Karpas-422 (cell line): Measurements from ENCODE around the gene RAB5IF. TPM values are rescaled to one million over a fixed set of nuclear protein-coding genes. Genes with fewer than 3 reads are reported as not detected.

Experiments used
- DNase-seq: peaks from one replicate; pipeline ENCODE4 v3.0.0-alpha.2; 2015
- H2AFZ ChIP-seq: fragments of 200-600 bp; sonication (generic); 2 replicates; pipeline ENCODE4 v1.6.1; 2014; ENCODE audit warnings: antibody characterized with exemption, low read length, mixed read lengths
- H3K27ac ChIP-seq: fragments of 200-600 bp; sonication (generic); 2 replicates; pipeline ENCODE4 v1.5.1; 2014; ENCODE audit warnings: mild to moderate bottlenecking, low read length, moderate library complexity
- H3K27me3 ChIP-seq: fragments of 200-600 bp; sonication (generic); 2 replicates; pipeline ENCODE4 v1.6.1; 2014; ENCODE audit warnings: low read length, mixed read lengths
- H3K36me3 ChIP-seq: fragments of 200-600 bp; sonication (generic); 2 replicates; pipeline ENCODE4 v1.6.1; 2014; ENCODE audit warnings: low read length, mixed read lengths; ENCODE audit not compliant: insufficient read depth
- H3K4me1 ChIP-seq: fragments of 200-600 bp; sonication (generic); 2 replicates; pipeline ENCODE4 v1.6.1; 2014; ENCODE audit warnings: mild to moderate bottlenecking, low read length, mixed read lengths
- H3K4me2 ChIP-seq: fragments of 200-600 bp; sonication (generic); 2 replicates; pipeline ENCODE4 v1.6.1; 2014; ENCODE audit warnings: low read length, low read depth, mild to moderate bottlenecking; ENCODE audit not compliant: poor library complexity, severe bottlenecking
- H3K4me3 ChIP-seq: fragments of 200-600 bp; sonication (generic); 2 replicates; pipeline ENCODE4 v1.5.1; 2014; ENCODE audit warnings: mild to moderate bottlenecking, antibody characterized with exemption, low read length, mixed read lengths
- H3K79me2 ChIP-seq: fragments of 200-600 bp; sonication (generic); 2 replicates; pipeline ENCODE4 v1.6.1; 2014; ENCODE audit warnings: mild to moderate bottlenecking, low read length, mixed read lengths
- H3K9ac ChIP-seq: fragments of 200-600 bp; sonication (generic); 2 replicates; pipeline ENCODE4 v1.6.0; 2014; ENCODE audit warnings: low read length
- H3K9me2 ChIP-seq: fragments of 200-600 bp; sonication (generic), shearing (Covaris generic); replicated peaks from 2 replicates; pipeline ENCODE4 v1.6.0; 2014; ENCODE audit warnings: mild to moderate bottlenecking, low read length, moderate library complexity; ENCODE audit not compliant: insufficient read depth
- H3K9me3 ChIP-seq: fragments of 300-700, 200-600 bp; sonication (generic); 2 replicates; pipeline ENCODE4 v1.6.1; 2014; ENCODE audit warnings: low read length, mixed read lengths
- H4K20me1 ChIP-seq: fragments of 200-600 bp; sonication (generic); 2 replicates; pipeline ENCODE4 v1.6.1; 2014; ENCODE audit warnings: mild to moderate bottlenecking, antibody characterized with exemption, low read length, low read depth; ENCODE audit not compliant: insufficient read depth
- small RNA-seq: library from RNA; depleted of rRNA; stranded (forward); fragments of <200 nt; gene quantifications from one replicate; pipeline ENCODE3, GENCODE V24; 2014
- total RNA-seq: library from RNA; depleted of rRNA; stranded (reverse); fragments of >200 nt; shearing (Covaris generic); gene quantifications from 2 replicates; pipeline ENCODE4 v1.2.3, GENCODE V29; 2014; ENCODE audit warnings: low replicate concordance; rRNA removed

Gene RAB5IF
- total RNA-seq, 1 experiment from 2014 or later: 82.1 TPM

DNA sequence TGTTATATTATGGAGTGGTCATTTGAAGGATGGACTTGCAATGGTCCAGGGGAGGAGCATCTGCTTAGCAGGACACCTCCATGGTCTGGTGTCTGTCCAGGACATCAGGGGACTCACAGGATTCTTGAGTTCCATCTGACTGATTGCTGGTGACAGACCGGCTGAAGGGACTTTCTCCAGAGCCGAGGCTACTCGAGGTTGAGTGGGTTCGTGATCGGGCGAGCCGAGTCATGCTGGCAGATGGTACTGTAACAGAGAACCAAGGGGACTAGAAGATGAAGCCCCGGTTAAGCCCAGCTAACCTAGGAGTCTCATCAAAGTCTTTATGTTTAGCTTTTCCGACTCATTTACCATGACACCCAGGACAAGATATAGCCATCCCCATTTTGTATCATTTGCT, 47.9 kb downstream of the RAB5IF start:
- no peaks in the 10 kb centered on the region for H3K9me2 ChIP-seq
- H3K27ac ChIP-seq: no peak overlapping the region
- H4K20me1 ChIP-seq: no peaks in the 10 kb centered on the region
- H3K27me3 ChIP-seq: no peaks in the 10 kb centered on the region
- no peaks in the 10 kb centered on the region for H3K9me3 ChIP-seq
- H3K4me1 ChIP-seq: peaks cover 1% of the 10 kb centered on the region; the same call in 1 of the 2 replicates
- H3K4me3 ChIP-seq: no peak overlapping the region
- no peaks in the 10 kb centered on the region for H3K36me3 ChIP-seq
- no peak overlapping the region for H3K9ac ChIP-seq
- no peak overlapping the region for H3K4me2 ChIP-seq
- H2AFZ ChIP-seq: no peak overlapping the region
- H3K79me2 ChIP-seq: no peaks in the 10 kb centered on the region
- no peak for DNase-seq

DNA sequence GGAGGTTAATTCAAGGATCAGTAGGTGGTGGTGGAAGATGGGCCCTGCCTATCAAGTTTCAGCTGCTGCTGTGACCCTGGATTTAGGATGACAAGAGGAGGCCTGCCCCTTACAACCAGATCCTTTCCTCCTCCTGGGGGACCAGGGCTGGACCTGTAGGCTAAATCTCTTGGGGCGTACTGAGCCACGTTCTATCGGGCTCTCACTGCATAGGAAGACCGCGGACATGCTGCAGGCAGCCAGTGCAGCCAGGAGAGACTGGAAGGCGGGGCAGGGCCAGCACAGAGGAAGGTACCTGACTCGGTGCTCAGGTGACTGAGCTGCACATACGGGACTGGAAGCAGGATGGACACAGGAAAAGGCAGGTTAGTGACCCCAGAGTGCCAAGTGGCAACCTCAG, 48.9 kb downstream of the RAB5IF start:
- H2AFZ ChIP-seq: no peak overlapping the region
- H4K20me1 ChIP-seq: no peaks in the 10 kb centered on the region
- H3K27ac ChIP-seq: no peak overlapping the region
- peaks cover 5% of the 10 kb centered on the region; the same call in 1 of the 2 replicates for H3K4me1 ChIP-seq
- H3K9me2 ChIP-seq: no peaks in the 10 kb centered on the region
- no peak for DNase-seq
- H3K9me3 ChIP-seq: no peaks in the 10 kb centered on the region
- H3K79me2 ChIP-seq: no peaks in the 10 kb centered on the region
- H3K4me2 ChIP-seq: no peak overlapping the region
- no peak overlapping the region for H3K4me3 ChIP-seq
- no peaks in the 10 kb centered on the region for H3K27me3 ChIP-seq
- H3K36me3 ChIP-seq: no peaks in the 10 kb centered on the region
- H3K9ac ChIP-seq: no peak overlapping the region

GRCh38 chr20:36655004-36655403, 49.4 kb downstream of the RAB5IF start:
- H3K4me1 ChIP-seq: peaks cover 5% of the 10 kb centered on the region; the same call in 1 of the 2 replicates
- no peak for DNase-seq
- no peak overlapping the region for H2AFZ ChIP-seq
- no peak overlapping the region for H3K9ac ChIP-seq
- H3K79me2 ChIP-seq: no peaks in the 10 kb centered on the region
- H3K9me2 ChIP-seq: no peaks in the 10 kb centered on the region
- H4K20me1 ChIP-seq: no peaks in the 10 kb centered on the region
- no peaks in the 10 kb centered on the region for H3K27me3 ChIP-seq
- no peaks in the 10 kb centered on the region for H3K36me3 ChIP-seq
- no peaks in the 10 kb centered on the region for H3K9me3 ChIP-seq
- H3K4me3 ChIP-seq: no peak overlapping the region
- no peak overlapping the region for H3K27ac ChIP-seq
- H3K4me2 ChIP-seq: no peak overlapping the region

DNA sequence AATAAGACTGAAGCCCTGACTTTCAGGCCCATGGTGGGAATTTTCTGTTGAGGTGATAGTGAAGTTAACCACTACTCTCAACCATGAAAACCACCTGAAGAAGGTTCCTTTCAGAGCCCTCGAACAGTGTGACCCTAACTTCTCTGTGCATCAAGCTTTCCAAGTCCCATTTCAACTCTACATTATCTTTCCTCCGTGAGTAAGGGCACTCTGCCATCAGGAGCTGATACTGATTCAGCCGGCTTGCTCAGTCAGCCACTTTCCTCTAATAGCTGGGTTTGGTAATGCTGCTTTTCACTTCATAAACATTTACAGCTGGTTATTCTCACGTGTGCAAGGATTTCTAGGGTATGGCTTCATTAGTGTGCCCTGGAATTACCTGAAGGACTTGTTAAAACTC, 51.2 kb downstream of the RAB5IF start:
- H3K27me3 ChIP-seq: no peaks in the 10 kb centered on the region
- H3K4me3 ChIP-seq: no peak overlapping the region
- no peak for DNase-seq
- peaks cover 5% of the 10 kb centered on the region; the same call in 1 of the 2 replicates for H3K4me1 ChIP-seq
- H3K36me3 ChIP-seq: no peaks in the 10 kb centered on the region
- no peak overlapping the region for H3K9ac ChIP-seq
- H4K20me1 ChIP-seq: no peaks in the 10 kb centered on the region
- no peaks in the 10 kb centered on the region for H3K79me2 ChIP-seq
- no peaks in the 10 kb centered on the region for H3K9me2 ChIP-seq
- no peaks in the 10 kb centered on the region for H3K9me3 ChIP-seq
- no peak overlapping the region for H3K27ac ChIP-seq
- no peak overlapping the region for H2AFZ ChIP-seq
- H3K4me2 ChIP-seq: no peak overlapping the region

DNA sequence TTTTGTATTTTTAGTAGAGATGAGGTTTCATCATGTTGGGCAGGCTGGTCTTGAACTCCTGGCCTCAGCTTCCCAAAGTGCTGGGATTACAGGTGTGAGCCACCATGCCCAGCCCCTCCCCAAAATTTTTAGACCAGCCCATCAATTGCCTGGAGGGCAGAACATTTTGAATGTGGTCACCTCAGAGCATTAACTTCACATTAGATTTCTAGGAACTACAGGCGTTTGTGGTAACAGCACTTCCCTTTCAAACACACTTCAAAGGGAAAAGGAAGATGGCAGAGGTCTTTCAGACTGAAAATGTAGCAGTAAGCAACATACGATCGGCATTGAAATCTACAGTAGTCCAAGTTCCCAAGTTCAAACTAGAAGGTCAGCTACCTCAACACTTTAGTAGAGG, 52.7 kb downstream of the RAB5IF start:
- no peaks in the 10 kb centered on the region for H3K36me3 ChIP-seq
- H3K4me1 ChIP-seq: peaks cover 9% of the 10 kb centered on the region
- no peak for DNase-seq
- no peak overlapping the region for H3K4me3 ChIP-seq
- no peak overlapping the region for H3K9ac ChIP-seq
- no peaks in the 10 kb centered on the region for H3K9me3 ChIP-seq
- H4K20me1 ChIP-seq: no peaks in the 10 kb centered on the region
- no peaks in the 10 kb centered on the region for H3K27me3 ChIP-seq
- H3K27ac ChIP-seq: no peak overlapping the region
- no peak overlapping the region for H2AFZ ChIP-seq
- no peaks in the 10 kb centered on the region for H3K9me2 ChIP-seq
- no peaks in the 10 kb centered on the region for H3K79me2 ChIP-seq
- H3K4me2 ChIP-seq: no peak overlapping the region

Small RNA genes within 50 kb of the gene (small RNA-seq; reads per million reads assigned to genes)
- not detected for gene RF00017

Other genes starting within 250 kb of the RAB5IF start
- gene MYL9, start 64.3 kb upstream of the RAB5IF start, total RNA-seq: not detected in 2 replicates
- gene TGIF2, start 32.2 kb upstream of the RAB5IF start, total RNA-seq: 21.3 and 33.7 TPM in 2 replicates
- gene SLA2, start 40.4 kb downstream of the RAB5IF start, total RNA-seq: 0.19 and 0.36 TPM in 2 replicates
- gene NDRG3, start 140.3 kb downstream of the RAB5IF start, total RNA-seq: 23.7 and 33.6 TPM in 2 replicates
- gene DSN1, start 168.0 kb downstream of the RAB5IF start, total RNA-seq: 15.4 and 16.3 TPM in 2 replicates